Endothelial cell of hepatic sinusoid (primary cell): Measurements from ENCODE around the gene SCN4A.

Experiments used
- in situ Hi-C: cut with HindIII; loops from 2 replicates; pipeline ENCODE4 v1.10.0; 2017; ENCODE audit warnings: low sequenced_read_pairs

Gene SCN4A

DNA sequence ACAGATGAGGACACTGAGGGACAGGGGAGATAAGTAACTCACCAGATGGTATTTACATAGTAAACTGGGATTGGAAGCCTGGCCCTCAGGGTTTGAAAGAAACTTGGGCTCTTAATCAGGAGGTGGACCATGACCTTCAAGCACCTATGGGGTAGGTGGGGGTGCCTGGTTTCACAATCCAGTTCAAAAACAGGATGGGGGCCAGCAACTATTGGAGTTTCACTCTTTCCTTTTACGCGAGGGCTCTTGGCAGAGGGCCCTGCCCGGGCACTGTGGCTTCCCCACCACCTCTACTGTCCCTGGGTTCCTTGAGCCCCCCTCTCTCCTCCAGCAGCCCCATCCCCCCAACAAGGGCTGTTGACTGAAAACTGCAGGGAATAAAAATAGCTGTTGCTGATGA, 14.1 kb upstream of the SCN4A start:
- in situ Hi-C loops = no loop called here

DNA sequence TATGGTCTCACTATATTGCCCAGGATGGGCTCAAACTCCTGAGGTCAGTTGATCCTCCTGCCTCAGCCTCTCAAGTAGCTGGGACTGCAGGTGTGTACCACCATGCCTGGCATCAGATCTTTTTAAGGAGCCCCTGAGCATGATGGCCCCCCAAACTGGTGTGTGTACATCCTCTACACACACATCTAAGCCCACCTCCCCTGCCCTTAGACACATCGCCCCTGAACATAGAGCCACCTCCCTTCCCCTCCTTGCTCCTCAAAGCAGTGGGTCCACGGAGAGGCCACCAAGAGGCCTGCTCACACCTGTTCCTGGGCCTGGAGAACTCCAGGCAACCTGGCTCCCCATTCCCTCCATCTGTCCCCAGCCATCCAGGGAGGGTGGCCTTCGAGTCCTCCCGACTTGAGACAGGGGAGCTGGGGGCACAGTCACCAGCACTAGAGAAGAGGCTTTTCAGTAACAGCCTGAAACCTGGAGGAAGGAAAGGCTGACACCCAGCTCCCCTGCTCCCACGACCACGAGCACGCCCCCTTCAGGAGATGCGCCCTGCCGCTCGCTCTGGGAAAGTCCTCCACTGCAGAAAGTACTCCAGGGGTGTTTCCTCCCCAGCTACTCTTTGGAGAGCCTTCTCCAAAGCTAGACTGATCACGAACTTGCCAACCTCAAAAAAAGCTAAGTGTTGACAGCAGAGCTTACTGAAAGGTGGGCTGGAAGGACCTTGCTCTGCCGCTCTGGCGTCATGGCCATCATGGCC, 12.8 kb upstream of the SCN4A start:
- in situ Hi-C loops = no loop called here

DNA sequence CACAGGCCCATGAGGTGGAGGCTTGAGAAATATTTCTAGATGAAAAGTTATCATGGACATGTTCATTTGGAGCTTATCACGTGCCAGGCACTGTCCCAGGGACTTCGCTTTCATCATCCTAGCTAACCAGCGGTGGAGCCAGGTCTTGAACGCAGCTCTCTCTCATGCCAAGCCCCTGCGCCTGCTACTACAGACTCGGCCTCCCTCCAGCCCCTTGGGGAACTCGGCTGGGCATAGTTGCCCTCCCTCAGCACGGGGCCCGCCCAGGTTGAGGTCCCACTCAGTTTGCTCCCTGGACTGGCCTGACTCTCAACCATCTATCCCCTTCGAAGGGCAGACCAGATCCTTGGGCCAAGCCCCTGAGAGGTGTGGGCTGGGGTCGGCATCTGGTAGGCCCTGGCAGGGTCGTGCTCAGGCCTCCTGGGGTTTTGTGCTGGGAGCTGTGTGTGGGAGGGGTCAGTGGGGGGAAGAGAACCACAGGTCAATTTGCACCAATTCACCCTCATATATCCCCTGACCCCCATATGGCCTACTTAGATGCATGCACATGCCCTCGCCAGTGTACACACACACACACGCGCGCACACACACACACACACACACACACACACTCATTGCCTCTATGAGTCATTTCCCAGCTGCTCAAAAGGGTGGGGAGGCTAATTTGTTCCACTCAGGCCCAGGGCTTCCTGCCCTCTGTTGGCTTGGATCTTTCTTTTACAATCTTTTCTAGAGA, 12.1 kb upstream of the SCN4A start:
- in situ Hi-C loops = loop anchor here (5.0 kb wide), 1 partner anchor 52 kb away; no protein-coding TSS in a partner anchor

DNA sequence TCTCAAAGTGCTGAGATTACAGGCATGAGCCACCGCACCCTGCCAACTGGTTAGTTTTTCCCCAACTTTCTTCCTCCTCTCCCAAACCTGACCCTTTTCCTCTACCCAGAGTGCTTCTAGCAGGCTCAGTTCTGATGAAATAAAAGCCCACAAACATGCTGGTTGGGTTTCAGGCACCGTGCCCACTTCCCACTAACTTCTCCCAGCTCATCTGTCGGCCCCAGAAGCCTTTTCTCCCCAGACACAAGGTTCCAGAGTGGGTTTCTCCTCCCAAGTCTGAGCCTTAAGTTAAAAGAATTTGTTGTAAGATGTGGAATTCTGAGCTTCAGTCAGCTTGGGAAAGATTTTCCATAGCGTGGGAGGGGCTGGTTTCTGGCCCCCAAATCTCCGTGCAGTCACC, 11.5 kb upstream of the SCN4A start:
- in situ Hi-C loops = loop anchor here (5.0 kb wide), 1 partner anchor 53 kb away; no protein-coding TSS in a partner anchor

DNA sequence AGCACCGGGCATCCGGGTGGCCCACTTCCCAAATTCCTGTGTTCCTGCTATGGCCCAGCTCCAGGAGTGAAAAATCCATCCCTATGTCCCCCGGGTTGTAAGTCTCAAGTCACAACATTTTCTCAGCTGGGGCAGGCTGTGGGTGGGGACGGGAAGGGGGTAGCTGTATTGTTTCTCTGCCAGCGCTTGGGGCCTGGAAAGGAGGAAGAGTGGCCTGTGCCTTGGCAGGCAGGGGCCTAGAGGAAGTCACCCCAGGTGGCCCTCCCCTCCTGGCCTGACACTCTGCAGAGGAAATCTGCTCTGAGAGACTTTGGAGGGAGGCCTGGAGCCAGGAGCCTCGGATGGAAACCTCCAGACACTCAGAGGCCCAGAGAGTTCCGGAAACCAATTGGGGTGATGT, 10.6 kb upstream of the SCN4A start:
- in situ Hi-C loops = loop anchor here (5.0 kb wide), 1 partner anchor 54 kb away; no protein-coding TSS in a partner anchor

DNA sequence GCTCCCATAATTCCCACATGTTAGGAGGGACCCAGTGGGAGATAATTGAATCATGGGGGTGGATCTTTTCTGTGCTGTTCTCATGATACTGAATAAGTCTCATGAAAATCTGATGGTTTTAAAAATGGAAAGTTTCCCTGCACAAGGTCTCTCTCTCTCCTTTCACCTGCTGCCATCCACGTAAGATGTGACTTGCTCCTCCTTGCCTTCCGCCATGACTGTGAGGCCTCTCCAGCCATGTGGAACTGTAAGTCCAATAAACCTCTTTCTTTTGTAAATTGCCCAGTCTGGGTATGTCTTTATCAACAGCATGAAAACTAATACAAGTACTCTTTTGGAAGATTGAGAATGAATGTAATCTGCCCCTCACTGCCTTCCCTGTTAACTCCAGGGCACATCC, 9.9 kb upstream of the SCN4A start:
- in situ Hi-C loops = loop anchor here (5.0 kb wide), 1 partner anchor 55 kb away; no protein-coding TSS in a partner anchor

DNA sequence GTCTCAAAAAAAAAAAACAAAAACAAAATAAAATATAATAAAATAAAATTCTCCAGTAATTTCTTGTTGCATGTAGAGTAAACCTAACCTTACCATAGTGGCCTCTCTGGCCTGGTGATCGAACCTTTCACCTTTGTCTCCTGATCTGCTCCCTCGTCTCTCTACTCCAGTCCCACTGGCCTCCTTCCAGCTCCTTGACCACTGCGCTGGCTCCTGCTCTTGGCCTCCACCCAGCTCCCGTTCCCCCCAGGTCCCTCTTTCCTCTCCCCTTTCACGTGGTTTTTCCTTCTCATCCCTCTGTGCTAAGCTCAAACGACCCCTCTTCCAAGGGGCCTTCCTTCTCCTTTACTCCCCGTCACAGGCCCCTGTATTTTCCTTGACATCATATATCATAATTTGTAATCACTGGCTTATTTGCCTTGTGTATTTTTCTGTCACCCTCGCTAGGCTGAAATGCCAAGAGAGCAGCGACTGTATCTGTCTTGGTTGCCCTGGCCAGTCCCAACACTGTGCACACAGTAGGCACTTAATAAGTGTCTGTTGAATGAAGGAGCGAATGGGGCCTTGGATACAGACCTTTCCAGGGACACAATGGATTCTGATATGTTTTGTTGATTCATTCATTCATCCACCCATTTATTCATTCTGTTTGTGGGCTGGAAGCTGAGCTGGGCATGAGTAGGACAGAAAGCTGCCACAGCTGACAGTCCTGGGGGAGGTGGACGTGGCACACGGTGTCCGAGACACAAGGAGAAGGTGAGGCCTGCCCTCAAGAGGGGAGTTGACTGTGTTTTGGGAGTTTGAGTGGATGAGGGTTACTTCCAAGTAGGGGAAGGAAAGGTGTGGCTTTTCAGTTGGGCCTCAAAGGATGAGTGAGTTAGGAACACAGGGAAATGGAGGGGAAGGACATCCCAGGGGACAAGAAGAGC, 5.8 kb upstream of the SCN4A start:
- in situ Hi-C loops = no loop called here

DNA sequence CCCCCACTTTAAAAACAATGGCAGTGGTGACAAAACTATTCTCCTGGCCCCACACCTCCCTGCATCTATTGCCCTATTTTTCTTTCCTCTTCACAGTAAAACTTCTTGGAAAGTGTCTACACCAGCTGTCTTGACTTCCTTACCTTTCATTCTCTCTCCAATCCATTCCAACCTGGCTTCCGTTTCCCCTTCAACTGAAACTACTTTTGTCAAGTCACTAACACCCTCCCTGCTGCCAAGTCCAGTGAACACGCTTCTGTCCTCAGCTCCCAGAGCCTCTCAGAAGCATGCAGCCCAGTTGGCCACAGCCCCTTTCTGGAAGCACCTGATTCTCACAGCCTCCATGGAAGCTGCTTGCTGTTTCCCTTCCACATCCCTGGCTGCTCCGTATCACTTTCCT, 4.0 kb upstream of the SCN4A start:
- in situ Hi-C loops = no loop called here

DNA sequence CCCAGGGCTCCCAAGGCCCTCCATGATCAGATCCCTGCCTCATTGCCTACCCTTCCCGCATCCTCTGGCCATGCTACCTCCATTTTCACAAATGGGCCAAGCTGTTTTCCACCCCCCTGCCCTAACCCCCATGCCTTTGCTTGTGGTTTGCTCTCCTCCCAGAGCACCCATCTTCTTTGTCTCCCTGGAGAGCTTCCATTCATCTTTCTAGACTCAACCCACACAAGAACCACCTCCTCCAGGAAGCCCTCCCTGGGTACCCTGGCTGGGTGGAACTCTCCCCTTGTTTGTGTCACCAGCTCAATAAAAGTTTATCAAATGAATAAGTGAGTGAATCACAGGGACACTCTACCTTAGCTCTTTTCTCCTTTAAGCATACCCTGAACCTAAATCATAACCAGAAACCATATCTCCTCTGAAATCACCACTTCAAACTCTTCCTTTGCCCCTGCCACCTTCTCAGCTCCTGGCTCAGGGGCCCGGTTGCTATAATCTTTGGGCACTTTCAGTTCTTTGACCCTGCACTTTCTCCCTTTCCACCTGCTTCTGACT, 2.9 kb upstream of the SCN4A start:
- in situ Hi-C loops = no loop called here

DNA sequence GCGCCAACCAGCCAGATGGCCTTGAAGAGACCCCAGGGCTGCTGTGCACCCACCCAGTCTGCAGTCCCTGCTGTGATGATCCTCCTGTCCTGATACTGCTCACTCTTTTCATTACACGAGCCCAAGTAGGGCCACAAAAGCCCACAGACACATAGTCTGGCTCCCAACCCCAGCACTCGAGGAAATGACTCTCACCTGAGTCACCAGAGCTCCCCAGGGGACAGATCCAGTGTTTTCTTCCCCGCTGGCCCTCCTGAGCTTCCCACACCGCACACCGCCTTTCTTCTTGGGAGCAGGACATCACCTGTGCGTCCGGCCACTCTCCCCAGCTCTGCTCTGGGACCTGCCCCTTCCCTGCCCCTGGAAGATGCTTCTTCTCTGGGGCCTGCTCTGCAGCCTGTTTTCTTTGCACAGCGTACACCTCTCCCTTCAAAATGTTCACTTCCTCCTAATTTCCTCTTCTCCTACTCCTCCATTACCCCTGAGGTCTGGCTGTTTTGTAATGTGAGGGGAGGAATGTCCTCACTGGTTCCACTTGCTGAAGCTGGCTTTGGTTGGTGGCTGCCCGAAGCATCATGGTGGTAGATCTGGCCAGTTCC, 2.0 kb upstream of the SCN4A start:
- in situ Hi-C loops = no loop called here

DNA sequence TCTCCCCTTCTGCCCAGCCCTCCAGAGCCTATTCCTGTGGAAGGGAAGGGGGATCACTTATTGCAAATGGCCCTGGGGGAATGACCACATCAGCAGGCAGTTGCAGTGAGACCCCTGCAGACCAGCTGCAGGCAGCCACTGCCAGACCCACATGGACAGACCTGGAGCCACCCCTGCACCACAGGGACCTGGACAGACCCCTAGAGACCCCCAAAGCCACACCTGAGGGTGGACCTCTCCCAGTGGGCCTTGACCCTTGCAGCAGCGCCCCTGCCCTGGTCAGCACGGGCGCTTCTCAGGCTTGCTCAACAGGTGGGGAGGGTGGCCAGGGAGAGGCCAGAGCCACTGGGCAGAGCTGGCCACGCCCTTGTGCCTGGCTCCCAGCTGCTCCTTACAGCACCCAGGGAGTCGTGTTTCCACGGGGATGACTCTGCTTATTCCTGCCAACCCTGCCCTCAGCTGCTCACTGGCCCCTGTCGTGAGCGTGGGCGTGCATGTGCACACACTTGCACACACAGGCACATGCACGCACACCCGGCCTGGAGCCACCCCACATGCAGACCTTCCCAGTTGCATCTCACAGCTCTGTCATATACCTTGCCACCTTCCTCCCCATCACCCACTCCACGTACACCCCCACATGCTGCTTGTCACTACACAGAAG, 1.3 kb upstream of the SCN4A start:
- in situ Hi-C loops = no loop called here

DNA sequence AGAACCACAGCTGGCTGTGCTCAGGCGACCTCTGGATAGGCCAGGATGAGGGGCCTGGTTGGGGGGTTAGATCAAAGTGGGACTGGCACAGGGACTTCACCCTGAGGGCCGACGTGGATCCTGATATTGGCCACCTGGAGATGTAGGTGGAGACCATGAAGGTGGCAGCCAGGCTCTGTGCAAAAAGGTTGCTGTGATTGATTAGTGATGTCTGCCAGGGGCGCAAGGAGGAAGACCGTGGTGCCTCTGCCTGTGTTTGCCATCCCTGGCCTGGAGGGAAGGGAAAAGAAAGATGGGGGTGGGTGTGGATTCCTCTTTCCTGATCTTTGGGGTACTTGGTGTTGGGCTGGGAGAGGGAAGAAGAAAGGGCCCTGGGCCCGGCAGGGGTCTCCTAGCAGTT, 529 bp upstream of the SCN4A start:
- in situ Hi-C loops = no loop called here

DNA sequence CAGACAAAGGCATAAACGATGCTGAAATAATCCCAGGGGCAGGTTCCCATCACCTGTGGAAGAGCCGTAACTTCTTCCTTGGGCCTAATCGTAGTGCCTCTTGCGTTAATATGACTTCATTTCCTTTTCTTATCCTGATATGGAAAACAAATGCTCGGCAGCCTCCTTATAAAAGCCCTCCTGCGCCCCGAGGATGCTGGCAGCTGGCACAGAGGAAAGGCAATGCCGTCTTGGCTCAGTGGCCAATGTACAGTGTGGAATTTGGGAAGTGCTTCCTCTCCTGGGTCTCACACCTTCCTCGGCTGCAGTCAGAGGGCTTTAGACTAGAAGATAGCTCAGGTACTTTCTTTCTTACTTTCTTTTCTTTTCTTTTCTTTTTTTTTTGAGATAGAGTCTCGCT, 3.4 kb downstream of the SCN4A start:
- in situ Hi-C loops = no loop called here

DNA sequence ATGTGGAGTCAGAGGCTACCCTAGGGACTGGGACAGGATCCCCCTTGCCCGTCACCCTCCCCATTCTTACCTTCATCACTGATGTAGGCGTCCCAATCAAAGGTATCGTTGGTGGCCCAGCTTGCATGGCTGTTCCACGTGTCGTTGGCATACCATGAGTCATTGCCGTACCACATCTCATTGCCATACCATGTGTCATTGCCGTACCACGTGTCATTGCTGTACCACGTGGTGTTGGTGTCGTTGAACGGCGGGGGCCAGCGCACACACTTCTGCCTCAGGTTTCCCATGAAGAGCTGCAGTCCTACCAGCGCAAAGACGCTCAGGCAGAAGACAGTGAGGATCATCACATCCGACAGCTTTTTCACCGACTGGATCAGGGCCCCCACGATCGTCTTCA, 4.8 kb downstream of the SCN4A start:
- in situ Hi-C loops = no loop called here

DNA sequence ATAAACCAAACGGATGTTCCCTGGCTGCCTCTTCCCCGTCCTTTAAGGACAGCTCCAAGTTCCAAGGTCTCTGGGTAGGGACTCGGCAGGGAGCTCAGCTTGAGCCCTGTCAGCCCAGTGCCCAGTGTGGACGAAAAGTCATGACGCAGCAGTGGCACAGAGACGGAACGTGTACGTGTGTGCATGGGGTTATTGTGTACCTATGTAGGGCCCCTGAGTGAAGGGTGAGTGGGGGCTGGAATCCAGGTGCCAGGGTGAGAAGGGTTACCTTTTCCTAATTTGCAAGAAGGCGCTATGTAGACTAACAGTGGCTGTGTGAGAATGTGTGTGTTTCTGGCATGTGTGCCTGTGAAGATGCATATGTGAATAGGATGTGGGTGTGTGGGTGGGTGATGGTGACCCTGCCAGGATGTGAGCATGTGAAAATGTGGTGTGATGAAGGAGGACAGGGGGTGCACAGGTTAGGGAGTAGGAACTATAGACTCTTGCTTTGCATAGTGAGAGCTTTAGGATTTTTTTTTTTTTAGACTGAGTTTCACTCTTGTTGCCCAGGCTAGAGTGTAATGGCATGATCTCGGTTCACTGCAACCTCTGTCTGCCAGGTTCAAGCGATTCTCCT, 6.0 kb downstream of the SCN4A start:
- in situ Hi-C loops = no loop called here

DNA sequence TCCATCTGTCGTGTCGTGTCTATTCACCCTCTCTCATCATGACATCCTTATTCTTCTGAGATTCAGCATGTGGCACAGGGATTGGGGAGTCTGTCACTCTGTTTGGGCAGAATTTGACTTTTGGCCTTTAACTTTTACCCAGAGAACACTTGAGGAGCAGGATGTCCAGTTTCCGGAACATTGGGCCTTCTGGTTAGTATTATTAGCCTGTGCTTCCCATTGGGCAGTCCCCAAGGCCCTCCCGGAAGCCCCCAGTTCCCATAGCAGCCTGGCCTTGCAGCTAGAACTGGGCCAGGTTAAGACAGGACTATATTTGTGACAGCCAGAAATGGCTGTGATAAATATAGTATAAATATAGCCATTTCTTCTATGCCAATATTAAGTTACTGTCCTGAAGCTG, 9.6 kb downstream of the SCN4A start:
- in situ Hi-C loops = no loop called here

DNA sequence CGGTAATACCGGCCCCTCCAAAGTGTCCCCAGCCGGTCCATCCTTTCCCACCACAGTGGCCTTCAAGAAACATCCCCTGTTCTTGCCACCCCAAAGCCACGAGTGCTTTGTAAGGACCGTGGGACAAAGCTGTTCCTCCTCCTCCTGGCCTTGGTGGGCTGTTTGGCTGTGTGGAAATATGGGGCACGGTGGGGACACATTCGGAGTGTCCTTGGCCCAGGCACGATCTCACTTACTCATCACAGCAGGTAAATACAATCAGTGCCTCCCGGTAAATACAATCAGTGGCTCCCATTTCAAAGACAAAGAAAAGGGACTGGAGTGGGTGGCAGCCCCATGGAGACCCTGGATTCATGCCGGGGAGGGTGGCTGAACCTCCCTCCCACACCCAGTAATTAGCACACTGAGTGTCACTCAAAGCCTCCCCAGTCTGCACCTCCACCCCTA, 10.4 kb downstream of the SCN4A start:
- in situ Hi-C loops = no loop called here

DNA sequence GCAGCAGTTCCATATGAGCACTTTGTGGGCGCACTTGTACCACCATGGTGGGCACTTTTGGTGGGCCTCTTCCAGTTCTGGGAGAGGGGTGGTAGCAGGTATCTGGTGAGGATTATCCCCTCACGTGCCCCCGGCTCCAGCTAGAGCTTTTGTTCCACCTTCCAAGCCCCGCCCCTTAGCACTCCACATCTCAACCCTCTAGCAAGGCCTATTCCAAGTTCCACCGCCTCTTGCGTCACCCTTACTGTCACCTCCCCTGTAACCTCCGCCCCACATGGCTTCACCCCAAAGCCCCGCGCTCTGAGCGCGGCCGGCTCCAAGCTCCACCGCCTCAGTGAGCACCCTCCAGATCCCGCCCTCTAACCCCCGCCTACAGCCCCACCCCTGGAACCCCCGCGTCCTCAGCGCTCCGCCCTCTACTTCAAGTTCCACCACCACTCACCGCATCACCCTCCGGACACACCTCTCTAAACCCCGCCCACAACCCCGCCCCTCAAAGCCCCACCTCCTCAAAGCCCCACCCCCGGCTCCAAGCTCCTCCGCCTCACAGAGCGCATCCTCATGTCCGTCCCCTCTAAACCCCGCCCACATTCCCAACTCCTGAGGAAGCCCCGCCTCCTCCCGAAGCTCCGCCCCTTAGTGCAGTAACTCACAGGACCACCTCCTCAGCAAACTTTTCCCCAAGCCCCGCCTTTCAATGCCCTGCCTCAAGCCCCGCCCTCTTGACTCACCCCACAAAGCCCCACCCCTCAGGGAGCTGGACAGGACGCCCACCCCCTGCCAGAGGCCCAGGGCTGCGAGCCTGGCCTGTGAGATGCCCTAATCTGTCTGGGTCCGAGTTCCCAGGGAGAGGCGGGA, 11.1 kb downstream of the SCN4A start:
- in situ Hi-C loops = no loop called here

DNA sequence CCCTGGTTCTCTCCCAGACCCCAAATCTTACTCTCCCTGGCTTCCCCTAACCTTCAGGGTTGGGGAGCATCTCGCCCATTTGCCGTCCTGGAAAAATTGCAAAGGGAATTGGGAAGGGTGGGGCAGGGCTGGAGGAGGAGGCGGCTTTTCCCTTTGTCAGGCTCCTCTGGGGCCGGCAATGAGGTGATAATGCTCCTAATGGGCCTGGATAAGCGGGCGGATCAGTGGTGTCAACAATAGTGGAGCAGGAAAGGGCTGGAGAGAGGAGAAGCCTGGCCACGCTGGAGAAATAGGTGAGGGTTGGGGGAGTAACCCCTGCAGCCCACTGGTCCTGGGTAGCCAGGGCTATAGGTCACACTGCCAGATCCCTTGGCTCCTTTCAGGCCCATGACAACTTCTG, 12.3 kb downstream of the SCN4A start:
- in situ Hi-C loops = no loop called here
